Endometrium (tissue), 2 donors: ENCODE measurements around the gene FGFR1OP2.
"Not testable (repeated sequence)": the region's sequence is repeated elsewhere in the genome, so short reads cannot be mapped to it uniquely, and the experiment has no call there.

Experiments
- FAIRE-seq: peaks from 2 replicates; lab custom pipeline; 2012; peaks lifted over from hg19 to GRCh38; lab: Jason Lieb, UNC
- donor health status: control.
- donor health status: control.

FGFR1OP2 gene

GRCh38 chr12:26941215-26941594, 2.9 kb downstream of the FGFR1OP2 start:
- FAIRE-seq = no peak

- no peak for FAIRE-seq
These were observed 10.0 kb downstream of the FGFR1OP2 start for GRCh38 chr12:26948309-26948708.

- no peak for FAIRE-seq
These were observed 15.2 kb downstream of the FGFR1OP2 start for GRCh38 chr12:26953447-26953846.

GRCh38 chr12:26954027-26954426, 15.8 kb downstream of the FGFR1OP2 start:
- FAIRE-seq = no peak

- not testable (repeated sequence) for FAIRE-seq
These were observed 23.1 kb downstream of the FGFR1OP2 start for GRCh38 chr12:26961391-26961790.

GRCh38 chr12:26961803-26962202, 23.5 kb downstream of the FGFR1OP2 start:
- FAIRE-seq = no peak

- no peak for FAIRE-seq
These were observed 25.1 kb downstream of the FGFR1OP2 start for GRCh38 chr12:26963413-26963812.

- no peak for FAIRE-seq
These were observed 28.6 kb downstream of the FGFR1OP2 start for GRCh38 chr12:26966842-26967241.

GRCh38 chr12:26970136-26970535, 31.9 kb downstream of the FGFR1OP2 start:
- no peak for FAIRE-seq

- FAIRE-seq = no peak
These were observed 33.7 kb downstream of the FGFR1OP2 start for GRCh38 chr12:26971963-26972362.

GRCh38 chr12:26976687-26977086, 38.4 kb downstream of the FGFR1OP2 start:
- no peak for FAIRE-seq

GRCh38 chr12:26978801-26979200, 40.5 kb downstream of the FGFR1OP2 start:
- FAIRE-seq = no peak

- no peak for FAIRE-seq
These were observed 41.5 kb downstream of the FGFR1OP2 start for GRCh38 chr12:26979733-26980132.

GRCh38 chr12:26982866-26983265, 44.6 kb downstream of the FGFR1OP2 start:
- no peak for FAIRE-seq

- FAIRE-seq = no peak
These were observed 49.6 kb downstream of the FGFR1OP2 start for GRCh38 chr12:26987634-26988424.

- FAIRE-seq = no peak
These were observed 50.4 kb downstream of the FGFR1OP2 start for GRCh38 chr12:26988703-26989102.

GRCh38 chr12:26989873-26990272, 51.6 kb downstream of the FGFR1OP2 start:
- FAIRE-seq = no peak

- FAIRE-seq = no peak
These were observed 53.6 kb downstream of the FGFR1OP2 start for GRCh38 chr12:26991826-26992225.

GRCh38 chr12:26994109-26994508, 55.8 kb downstream of the FGFR1OP2 start:
- FAIRE-seq = no peak

GRCh38 chr12:26995706-26996105, 57.4 kb downstream of the FGFR1OP2 start:
- no peak for FAIRE-seq

GRCh38 chr12:26997003-26997402, 58.7 kb downstream of the FGFR1OP2 start:
- FAIRE-seq = no peak

GRCh38 chr12:27000961-27001360, 62.7 kb downstream of the FGFR1OP2 start:
- FAIRE-seq = no peak

GRCh38 chr12:27001663-27002062, 63.4 kb downstream of the FGFR1OP2 start:
- no peak for FAIRE-seq

- FAIRE-seq = peak; percentile 53
These were observed 63.9 kb downstream of the FGFR1OP2 start for GRCh38 chr12:27002141-27002540.
